Duodenal mucosa (tissue), 2 donors: ENCODE data around the gene DEAF1.

Source experiments
- H3K27ac ChIP-seq: one replicate; pipeline ENCODE4 v1.7.0; 2013; ENCODE audit warnings: low read depth, low read length
- H3K27me3 ChIP-seq, 2 donors: one replicate each; pipeline ENCODE4 v1.7.0; 2013; ENCODE audit warnings: low read length in 2 of 2, control low read depth in 1 of 2; ENCODE audit not compliant: insufficient read depth in 2 of 2, control insufficient read depth in 1 of 2
- H3K36me3 ChIP-seq, 2 donors: one replicate each; pipeline ENCODE4 v1.7.0; 2013; ENCODE audit warnings: low read length in 2 of 2, control low read depth in 1 of 2; ENCODE audit not compliant: insufficient read depth in 2 of 2, control insufficient read depth in 1 of 2
- H3K4me1 ChIP-seq, 2 donors: one replicate each; pipeline ENCODE4 v1.7.0; 2013; ENCODE audit warnings: low read length in 2 of 2, control low read depth in 1 of 2; ENCODE audit not compliant: insufficient read depth in 2 of 2, control insufficient read depth in 1 of 2
- H3K4me3 ChIP-seq, 2 donors: one replicate each; pipeline ENCODE4 v1.7.0; 2013; ENCODE audit warnings: low read length in 2 of 2, low read depth in 1 of 2
- H3K9ac ChIP-seq, 2 donors: one replicate each; pipeline ENCODE4 v1.7.0; 2013; ENCODE audit warnings: low read length in 2 of 2, low read depth in 1 of 2
- H3K9me3 ChIP-seq, 2 donors: one replicate each; pipeline ENCODE4 v1.7.0; 2013; ENCODE audit warnings: low read length in 2 of 2, control low read depth in 1 of 2; ENCODE audit not compliant: control insufficient read depth in 1 of 2

DEAF1 gene

DNA sequence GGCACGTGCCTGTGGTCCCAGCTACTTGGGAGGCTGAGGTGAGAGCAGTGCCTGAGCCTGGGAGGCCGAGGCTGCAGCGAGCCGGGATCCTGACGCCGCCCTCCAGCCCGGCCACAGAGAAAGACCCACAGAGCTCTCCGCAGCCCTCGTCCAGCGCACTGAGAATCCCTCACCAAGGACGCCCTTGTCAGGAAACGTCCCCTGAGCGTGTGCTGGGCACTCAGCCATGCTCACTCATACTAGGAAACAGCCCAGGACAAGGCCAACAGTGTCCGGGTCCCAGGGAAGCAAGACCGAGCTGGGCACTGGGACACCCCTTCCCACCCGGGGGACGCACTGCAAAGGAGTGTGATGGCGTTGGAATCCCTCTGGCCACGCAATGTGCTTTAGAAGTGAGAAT is 14.5 kb downstream of the DEAF1 start:
- H3K27ac ChIP-seq = no peak overlapping the region
- no peak overlapping the region for H3K4me3 ChIP-seq

DNA sequence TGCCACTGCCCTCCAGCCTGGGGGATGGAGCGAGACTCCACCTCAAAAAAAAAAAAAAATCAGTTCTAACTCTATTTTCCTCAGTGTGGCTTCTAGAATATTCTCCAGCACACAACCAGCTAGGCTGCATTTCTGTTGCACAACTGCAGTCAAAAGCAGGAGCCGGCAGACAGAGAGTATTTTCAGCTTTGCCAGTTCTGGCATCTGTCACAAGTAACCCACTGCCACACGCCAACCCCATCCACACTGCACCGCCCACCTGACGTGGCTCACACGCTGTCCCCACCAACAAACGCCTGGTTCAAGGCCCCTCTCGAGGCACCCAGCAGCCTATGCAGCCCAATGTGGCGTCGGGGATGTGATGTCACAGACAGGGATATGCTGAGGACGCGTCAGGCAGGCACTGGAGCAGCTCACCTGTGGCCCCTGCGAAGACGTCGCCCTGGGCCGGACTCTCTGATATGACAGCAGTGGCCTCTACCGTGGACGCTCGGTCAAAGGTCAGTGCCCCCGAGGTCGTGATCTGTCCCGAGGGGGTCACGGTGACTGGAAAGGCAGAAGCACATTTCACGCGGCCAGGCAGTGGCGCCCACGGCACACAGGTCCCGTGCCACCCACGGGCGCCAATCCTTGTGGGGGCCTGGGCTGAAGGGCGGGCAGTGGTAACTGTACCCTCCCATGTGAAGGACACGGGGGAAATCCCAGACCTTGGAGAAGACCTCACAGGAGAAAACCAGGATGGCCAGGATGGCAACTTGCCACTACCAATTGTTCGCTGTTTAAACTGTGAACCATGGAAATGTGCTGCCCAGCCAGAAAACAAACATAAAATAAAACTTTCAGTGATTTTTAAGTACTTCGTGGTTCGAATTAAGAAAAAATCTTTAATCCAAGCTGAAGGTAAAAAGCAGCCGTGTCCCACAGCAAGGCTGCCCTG is 15.5 kb downstream of the DEAF1 start:
- no peak overlapping the region for H3K9ac ChIP-seq
- no peaks in the 10 kb centered on the region for H3K9me3 ChIP-seq

More for the DNA sequence above, 14.5 kb downstream of the DEAF1 start:
- Histone ChIP-seq H3K9ac (no peak overlapping the region), H3K4me1 (no peaks in the 10 kb centered on the region), H3K36me3 (peaks cover 17 to 54% of the 10 kb centered on the region in 2 donors), H3K27me3 (no peaks in the 10 kb centered on the region), H3K9me3 (no peaks in the 10 kb centered on the region)

DNA sequence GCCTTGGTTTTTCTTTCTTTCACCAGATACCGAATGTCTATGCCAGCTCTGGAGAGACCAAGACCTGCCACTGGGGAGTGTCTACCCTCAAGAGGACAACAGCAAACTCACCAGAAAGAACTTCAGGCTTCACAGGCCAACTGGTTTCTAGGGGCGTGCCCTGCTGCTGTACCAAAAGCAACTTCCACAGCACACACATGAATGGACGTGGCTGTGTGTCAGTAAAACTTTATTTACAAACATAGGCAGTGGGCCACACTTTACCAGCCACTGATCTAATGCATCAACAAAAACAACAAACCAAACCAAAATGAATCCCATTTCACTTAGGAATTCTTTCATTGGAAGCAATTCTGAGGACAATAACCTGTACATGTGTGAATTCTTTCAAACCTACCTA is 16.7 kb downstream of the DEAF1 start:
- no peaks in the 10 kb centered on the region for H3K4me1 ChIP-seq
- no peaks in the 10 kb centered on the region for H3K27me3 ChIP-seq
- H3K9me3 ChIP-seq = no peaks in the 10 kb centered on the region
- H3K36me3 ChIP-seq = peaks cover 20 to 53% of the 10 kb centered on the region in 2 donors
- no peak overlapping the region for H3K9ac ChIP-seq
- H3K27ac ChIP-seq = no peak overlapping the region
- H3K4me3 ChIP-seq = no peak overlapping the region

More for the DNA sequence above, 15.5 kb downstream of the DEAF1 start:
- Histone ChIP-seq H3K36me3 (peaks cover 15 to 52% of the 10 kb centered on the region in 2 donors), H3K27me3 (no peaks in the 10 kb centered on the region), H3K4me3 (no peak overlapping the region), H3K27ac (no peak overlapping the region), H3K4me1 (no peaks in the 10 kb centered on the region)

DNA sequence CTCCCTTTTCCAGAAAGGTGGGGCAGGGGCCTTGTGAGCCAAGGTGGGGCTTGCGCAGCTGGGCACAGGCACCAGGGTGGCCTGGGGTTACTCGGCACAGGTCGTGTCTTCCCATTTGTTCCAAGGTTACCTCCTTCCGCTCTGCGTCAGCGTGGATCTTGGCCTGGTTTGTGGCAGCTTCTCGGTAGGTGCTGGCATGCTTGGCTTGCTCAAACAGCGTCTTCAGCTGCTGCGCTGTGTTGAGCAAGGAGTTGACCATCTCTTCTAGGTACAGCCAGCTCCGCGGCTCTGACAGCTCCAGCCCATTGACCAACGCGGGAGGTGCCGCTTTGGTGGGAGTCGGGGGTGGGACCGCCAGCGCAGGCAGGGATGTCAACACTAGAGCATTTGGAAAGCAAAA is 20.6 kb downstream of the DEAF1 start:
- Histone ChIP-seq H3K4me3 (no peak overlapping the region), H3K9ac (no peak overlapping the region), H3K36me3 (peaks cover 20 to 32% of the 10 kb centered on the region in 2 donors), H3K9me3 (no peaks in the 10 kb centered on the region), H3K27me3 (no peaks in the 10 kb centered on the region), H3K27ac (no peak overlapping the region), H3K4me1 (no peaks in the 10 kb centered on the region)

DNA sequence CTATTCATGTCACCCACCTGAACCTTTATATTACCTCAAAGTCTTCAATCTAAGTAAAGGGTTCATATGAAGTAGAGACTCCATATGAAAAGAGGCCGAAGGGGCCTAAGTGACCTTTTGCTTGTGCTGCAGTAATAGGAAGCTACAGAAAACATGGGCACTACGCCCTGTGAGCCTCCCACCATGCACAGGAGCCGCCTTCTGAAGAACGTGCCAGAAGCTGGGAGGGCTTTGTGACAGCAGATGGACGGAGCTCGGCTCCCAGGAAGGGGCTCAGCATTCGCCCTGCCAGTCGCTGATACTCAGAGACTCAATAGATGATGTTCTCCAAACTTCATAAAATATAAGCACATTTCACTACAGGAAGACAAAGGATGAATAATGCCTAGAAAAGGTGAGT is 21.2 kb downstream of the DEAF1 start:
- Histone ChIP-seq H3K9ac (no peak overlapping the region), H3K27ac (no peak overlapping the region), H3K9me3 (no peaks in the 10 kb centered on the region), H3K4me3 (no peak overlapping the region), H3K4me1 (no peaks in the 10 kb centered on the region), H3K36me3 (peaks cover 20 to 31% of the 10 kb centered on the region in 2 donors), H3K27me3 (no peaks in the 10 kb centered on the region)

DNA sequence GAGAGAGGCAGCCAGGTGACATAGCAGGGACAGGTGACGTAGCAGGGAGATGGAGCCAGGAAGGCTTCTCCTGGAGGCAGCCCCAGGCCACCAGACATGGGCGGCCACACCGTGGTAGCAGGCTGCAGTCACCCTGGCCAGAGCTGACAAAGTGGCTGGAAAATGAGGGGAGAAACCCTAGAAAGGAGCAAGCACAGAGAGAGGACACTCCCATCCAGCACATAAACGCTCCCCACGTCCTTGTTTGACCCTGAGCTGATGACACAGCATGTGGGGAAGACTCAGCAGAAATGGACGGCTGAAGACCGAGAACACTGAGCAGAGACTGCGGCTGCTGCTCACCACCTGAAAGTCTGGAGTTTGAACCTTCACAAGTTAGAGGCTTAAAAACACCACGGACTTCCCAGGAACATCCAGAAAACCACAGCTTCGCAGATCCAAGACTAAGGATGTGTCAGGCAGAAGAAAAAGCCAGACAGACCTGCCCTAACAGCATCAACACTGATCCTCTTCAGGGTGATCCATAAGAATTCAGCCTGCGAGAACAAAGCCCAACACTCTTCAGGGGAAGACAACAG is 29.2 kb downstream of the DEAF1 start:
- H3K9me3 ChIP-seq = no peaks in the 10 kb centered on the region
- H3K27me3 ChIP-seq = no peaks in the 10 kb centered on the region
- peaks cover 0 to 5% of the 10 kb centered on the region in 2 donors for H3K4me1 ChIP-seq
- H3K4me3 ChIP-seq = no peak overlapping the region
- H3K9ac ChIP-seq = no peak overlapping the region
- no peak overlapping the region for H3K27ac ChIP-seq
- peaks cover 0 to 24% of the 10 kb centered on the region in 2 donors for H3K36me3 ChIP-seq

DNA sequence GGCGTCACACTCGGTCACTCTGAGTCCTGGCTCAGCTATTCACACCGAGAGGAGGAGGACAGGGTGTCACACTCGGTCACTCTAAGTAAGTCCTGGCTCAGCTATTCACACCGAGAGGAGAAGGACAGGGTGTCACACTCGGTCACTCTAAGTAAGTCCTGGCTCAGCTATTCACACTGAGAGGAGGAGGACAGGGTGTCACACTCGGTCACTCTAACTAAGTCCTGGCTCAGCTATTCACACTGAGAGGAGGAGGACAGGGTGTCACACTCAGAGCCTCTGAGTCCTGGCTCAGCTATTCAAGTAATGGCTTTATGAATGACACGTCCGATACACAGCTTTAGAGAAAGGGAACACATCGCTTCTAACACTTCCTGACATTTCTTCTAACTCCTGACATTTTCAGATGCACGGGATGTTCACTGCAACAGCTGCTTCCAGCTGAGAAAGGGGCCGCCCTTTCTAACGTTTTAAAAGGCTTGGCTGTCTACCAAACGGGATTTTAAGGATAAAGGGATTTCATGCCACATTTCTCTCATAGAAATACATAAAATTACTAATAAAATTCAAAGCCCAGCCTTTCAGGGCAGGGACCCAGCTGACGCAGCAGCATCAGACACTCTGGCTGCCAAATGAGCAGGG is 29.8 kb downstream of the DEAF1 start:
- Histone ChIP-seq H3K4me3 (no peak overlapping the region), H3K36me3 (peaks cover 0 to 27% of the 10 kb centered on the region in 2 donors), H3K9me3 (no peaks in the 10 kb centered on the region), H3K4me1 (peaks cover 2 to 10% of the 10 kb centered on the region in 2 donors), H3K9ac (no peak overlapping the region), H3K27ac (no peak overlapping the region), H3K27me3 (no peaks in the 10 kb centered on the region)

DNA sequence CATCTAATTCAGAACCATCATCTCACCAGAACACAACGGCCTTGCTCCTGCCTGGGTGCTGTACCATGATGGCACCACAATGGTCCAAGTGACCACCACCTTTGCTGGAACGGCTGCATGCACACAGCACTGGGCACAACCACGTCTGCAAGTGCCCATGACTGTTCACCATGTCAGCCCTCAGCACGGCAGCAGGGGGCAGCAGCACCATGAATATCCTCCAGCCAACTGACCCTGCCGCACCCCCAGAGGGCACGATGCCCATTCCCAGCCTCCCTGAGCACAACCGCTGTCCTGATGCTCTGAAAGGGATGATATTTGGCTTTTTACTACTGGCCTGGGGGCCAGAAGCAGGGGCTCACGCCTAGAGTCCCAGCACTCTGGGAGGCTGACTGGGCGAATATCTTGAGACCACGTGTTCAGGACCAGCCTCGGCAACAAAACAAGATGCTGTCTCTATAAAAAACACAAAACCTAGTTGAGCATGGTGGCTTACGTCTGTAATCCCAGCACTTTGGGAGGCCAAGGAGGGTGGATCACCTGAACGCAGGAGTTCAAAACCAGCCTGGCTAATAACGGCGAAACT is 32.2 kb downstream of the DEAF1 start:
- Histone ChIP-seq H3K4me1 (peaks cover 12 to 29% of the 10 kb centered on the region in 2 donors), H3K27me3 (no peaks in the 10 kb centered on the region), H3K36me3 (peaks cover 0 to 31% of the 10 kb centered on the region in 2 donors), H3K27ac (no peak overlapping the region), H3K9ac (no peak overlapping the region), H3K9me3 (no peaks in the 10 kb centered on the region), H3K4me3 (no peak overlapping the region)

DNA sequence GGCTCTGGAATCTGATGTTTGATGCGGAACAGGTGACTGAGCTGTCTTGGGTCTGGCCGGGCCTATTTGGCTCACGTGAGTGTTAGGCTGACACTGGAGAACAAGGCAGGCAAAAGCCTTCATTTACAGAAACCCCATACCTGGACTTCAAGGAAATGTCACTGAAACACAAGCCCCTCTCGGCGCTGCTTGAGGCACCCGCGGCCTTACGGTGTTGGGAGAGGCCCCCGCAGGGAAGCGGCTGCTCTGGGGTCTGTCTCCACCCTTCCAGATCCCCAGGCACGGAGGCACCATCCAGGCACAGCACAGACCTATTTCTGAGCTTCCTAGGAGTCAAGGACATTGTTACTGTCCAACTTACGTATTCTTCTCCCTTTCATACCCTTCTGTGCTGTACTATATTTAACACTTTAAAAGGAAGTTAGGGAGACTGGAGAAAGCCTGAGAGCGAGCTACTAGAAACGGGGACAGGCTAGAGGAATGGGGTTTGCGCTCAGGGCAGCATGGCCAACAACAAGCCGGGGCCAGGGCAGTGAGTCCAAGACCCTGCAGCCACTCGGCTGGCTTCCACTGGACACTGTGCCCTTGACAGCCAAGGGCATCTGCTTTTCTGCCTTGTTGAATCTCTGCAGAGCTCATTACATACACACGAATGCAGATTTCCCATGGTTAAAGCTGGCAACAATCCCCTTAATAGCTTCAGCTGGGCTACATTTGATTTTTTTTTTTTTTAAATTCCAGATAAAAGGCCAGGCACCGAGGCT is 34.2 kb downstream of the DEAF1 start:
- Histone ChIP-seq H3K4me1 (peaks cover 27 to 45% of the 10 kb centered on the region in 2 donors), H3K9ac (no peak overlapping the region), H3K4me3 (no peak overlapping the region), H3K27me3 (no peaks in the 10 kb centered on the region), H3K9me3 (no peaks in the 10 kb centered on the region), H3K27ac (no peak overlapping the region), H3K36me3 (peaks cover 0 to 26% of the 10 kb centered on the region in 2 donors)
